Nephron (organoid): ENCODE data around the gene TBC1D16.

Source experiments
- H3K27ac Mint-ChIP-seq, 3 experiments: 2 replicates each; pipeline ENCODE4 v1.8.0; 2020; ENCODE audit warnings: mixed read lengths in 3 of 3, mild to moderate bottlenecking in 2 of 3, moderate library complexity in 1 of 3
- H3K27me3 Mint-ChIP-seq: 2 replicates; pipeline ENCODE4 v1.8.0; 2021; ENCODE audit warnings: low read depth, mild to moderate bottlenecking, moderate library complexity, mixed read lengths
- H3K36me3 Mint-ChIP-seq: 2 replicates; pipeline ENCODE4 v1.8.0; 2020; ENCODE audit warnings: low read depth, mixed read lengths
- H3K4me1 Mint-ChIP-seq: 2 replicates; pipeline ENCODE4 v1.8.0; 2020; ENCODE audit warnings: mixed read lengths
- H3K4me3 Mint-ChIP-seq, 3 experiments: 2 replicates each; pipeline ENCODE4 v1.8.0; 2020; ENCODE audit warnings: mild to moderate bottlenecking in 3 of 3, mixed read lengths in 3 of 3, moderate library complexity in 2 of 3
- H3K9me3 Mint-ChIP-seq: 2 replicates; pipeline ENCODE4 v1.8.0; 2020; ENCODE audit warnings: mixed read lengths
- TF ChIP-seq, protein P1 (sequence below), 3 experiments: fragments of 200-600 bp; sonication (generic); IDR thresholded peaks; one replicate each; pipeline ENCODE4 v1.5.0; 2021; ENCODE audit warnings: antibody characterized with exemption in 3 of 3; ENCODE audit not compliant: unreplicated experiment in 3 of 3

The TBC1D16 gene

DNA sequence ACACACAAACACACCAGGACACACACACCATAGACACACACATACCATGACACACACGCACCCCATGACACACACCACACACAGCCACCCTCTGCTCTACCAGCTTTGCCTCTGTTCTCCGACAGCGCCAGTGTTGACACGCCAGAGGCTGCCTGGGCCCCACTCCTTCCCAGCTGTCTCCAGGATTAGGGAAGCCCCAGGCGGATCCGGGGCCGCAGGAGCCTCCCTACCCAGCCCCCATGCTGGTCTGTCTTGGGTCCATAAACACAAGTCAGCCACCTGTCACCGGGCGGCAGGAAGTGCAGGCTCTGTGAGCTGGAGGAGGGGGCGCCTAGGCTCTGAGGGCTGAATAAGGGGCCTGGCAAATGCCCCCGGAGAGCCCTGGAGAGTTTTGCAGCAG lies 10.5 kb downstream of the TBC1D16 start:
- TF ChIP-seq, protein P1, sequence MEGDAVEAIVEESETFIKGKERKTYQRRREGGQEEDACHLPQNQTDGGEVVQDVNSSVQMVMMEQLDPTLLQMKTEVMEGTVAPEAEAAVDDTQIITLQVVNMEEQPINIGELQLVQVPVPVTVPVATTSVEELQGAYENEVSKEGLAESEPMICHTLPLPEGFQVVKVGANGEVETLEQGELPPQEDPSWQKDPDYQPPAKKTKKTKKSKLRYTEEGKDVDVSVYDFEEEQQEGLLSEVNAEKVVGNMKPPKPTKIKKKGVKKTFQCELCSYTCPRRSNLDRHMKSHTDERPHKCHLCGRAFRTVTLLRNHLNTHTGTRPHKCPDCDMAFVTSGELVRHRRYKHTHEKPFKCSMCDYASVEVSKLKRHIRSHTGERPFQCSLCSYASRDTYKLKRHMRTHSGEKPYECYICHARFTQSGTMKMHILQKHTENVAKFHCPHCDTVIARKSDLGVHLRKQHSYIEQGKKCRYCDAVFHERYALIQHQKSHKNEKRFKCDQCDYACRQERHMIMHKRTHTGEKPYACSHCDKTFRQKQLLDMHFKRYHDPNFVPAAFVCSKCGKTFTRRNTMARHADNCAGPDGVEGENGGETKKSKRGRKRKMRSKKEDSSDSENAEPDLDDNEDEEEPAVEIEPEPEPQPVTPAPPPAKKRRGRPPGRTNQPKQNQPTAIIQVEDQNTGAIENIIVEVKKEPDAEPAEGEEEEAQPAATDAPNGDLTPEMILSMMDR (IDR thresholded peaks at IDR 0.05; ENCODE audit: unreplicated experiment in 3 of 3) = no peak
- Mint-ChIP-seq H3K27me3 (no peaks in the 10 kb centered on the region), H3K27ac (no peak overlapping the region), H3K4me3 (no peak overlapping the region), H3K36me3 (peaks cover 9% of the 10 kb centered on the region), H3K4me1 (peaks cover 48% of the 10 kb centered on the region), H3K9me3 (no peaks in the 10 kb centered on the region)

DNA sequence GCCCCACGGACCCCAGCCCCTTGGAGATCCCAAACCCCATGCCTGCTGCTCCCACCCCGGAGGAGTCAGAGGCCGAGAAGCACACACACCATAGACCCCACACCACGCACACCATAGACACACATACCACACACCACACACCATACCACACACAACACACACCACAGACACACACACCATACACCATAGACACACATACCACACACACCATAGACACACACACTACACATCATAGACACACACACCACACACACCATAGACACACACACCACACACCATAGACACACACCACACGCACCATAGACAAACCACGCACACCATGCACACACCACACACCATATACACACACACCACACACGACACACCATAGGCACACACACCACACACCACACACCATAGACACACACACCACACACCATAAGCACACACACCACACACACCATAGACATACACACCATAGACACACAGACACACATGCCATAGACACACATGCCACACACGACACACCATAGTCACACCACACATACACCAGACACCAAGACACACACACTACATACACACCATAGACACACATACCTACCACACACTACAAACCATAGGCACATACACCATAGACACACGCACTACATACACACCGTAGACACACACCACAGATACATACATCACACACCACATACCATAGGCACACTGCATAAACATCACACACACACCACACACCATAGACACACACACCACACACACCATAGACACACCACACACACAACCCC lies 11.3 kb downstream of the TBC1D16 start:
- H3K4me3 Mint-ChIP-seq = no peak overlapping the region
- H3K27ac Mint-ChIP-seq = no peak overlapping the region
- H3K4me1 Mint-ChIP-seq = peaks cover 44% of the 10 kb centered on the region
- H3K36me3 Mint-ChIP-seq = peaks cover 4% of the 10 kb centered on the region
- H3K27me3 Mint-ChIP-seq = no peaks in the 10 kb centered on the region
- no peaks in the 10 kb centered on the region for H3K9me3 Mint-ChIP-seq
- TF ChIP-seq, protein P1 (IDR thresholded peaks at IDR 0.05; ENCODE audit: unreplicated experiment in 3 of 3) = no peak

DNA sequence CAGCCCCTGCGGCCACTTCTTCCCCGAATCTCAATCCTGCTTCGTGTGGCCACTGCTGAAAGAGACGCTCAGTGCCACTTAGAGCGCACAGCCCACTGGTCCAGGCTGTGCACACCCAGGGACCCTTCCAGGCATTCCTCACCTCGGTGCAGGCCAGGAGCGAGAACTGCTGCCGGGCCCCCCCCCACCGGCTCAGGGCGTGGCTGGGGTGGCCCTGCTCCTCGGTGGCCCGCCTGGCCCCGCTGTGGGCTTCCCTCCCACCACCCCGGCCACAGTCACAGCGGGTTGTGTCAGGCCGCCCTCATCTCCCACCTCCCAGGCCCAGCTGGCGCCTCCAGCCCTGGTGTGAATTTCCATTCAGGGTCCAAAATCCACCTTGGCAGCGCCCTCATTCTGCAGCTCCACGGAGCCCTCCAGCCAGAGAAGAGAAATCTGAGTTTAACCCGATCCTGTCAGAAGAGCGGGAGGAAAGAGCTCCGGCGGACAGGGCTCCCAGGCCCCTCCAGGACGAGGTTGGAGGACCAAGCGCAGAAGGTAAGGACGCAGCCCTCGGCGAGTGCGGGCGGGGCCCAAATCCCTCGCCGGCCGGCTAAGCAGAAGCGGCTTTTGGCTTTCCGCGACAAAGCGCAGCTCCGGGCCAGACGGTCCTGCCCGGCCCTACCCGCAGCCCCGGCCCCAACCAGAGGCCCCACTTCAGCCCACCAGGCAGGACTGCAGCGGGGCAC lies 12.0 kb downstream of the TBC1D16 start:
- Mint-ChIP-seq H3K27me3 (no peaks in the 10 kb centered on the region), H3K9me3 (no peaks in the 10 kb centered on the region), H3K27ac (peak overlapping the region; percentile 34 to 54 (median 47)), H3K4me3 (peak overlapping the region in 2 of 3 experiments; percentile 14 to 24), H3K36me3 (peaks cover 7% of the 10 kb centered on the region), H3K4me1 (peaks cover 44% of the 10 kb centered on the region)
- TF ChIP-seq, protein P1 (IDR thresholded peaks at IDR 0.05; ENCODE audit: unreplicated experiment in 3 of 3) = no peak

DNA sequence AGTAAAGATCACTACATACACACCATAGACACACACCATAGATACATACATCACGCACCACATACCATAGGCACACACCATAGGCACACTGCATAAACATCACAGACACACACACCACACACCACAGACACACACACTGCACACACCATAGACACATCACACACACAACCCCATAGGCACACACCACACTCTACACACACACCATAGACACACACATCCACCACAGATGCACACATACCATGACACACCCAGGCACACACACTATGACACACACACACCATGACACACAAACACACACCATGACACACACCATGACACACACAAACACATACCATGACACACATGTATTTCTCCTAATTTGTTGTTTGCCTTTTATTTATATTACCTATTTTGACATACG lies 14.1 kb downstream of the TBC1D16 start:
- TF ChIP-seq, protein P1 (IDR thresholded peaks at IDR 0.05; ENCODE audit: unreplicated experiment in 3 of 3) = no peak
- Mint-ChIP-seq H3K36me3 (peaks cover 15% of the 10 kb centered on the region), H3K9me3 (no peaks in the 10 kb centered on the region), H3K4me3 (peak overlapping the region in 1 of 3 experiments; percentile 28), H3K27ac (peak overlapping the region in 2 of 3 experiments; percentile 2 to 5), H3K27me3 (no peaks in the 10 kb centered on the region), H3K4me1 (peaks cover 33% of the 10 kb centered on the region)

DNA sequence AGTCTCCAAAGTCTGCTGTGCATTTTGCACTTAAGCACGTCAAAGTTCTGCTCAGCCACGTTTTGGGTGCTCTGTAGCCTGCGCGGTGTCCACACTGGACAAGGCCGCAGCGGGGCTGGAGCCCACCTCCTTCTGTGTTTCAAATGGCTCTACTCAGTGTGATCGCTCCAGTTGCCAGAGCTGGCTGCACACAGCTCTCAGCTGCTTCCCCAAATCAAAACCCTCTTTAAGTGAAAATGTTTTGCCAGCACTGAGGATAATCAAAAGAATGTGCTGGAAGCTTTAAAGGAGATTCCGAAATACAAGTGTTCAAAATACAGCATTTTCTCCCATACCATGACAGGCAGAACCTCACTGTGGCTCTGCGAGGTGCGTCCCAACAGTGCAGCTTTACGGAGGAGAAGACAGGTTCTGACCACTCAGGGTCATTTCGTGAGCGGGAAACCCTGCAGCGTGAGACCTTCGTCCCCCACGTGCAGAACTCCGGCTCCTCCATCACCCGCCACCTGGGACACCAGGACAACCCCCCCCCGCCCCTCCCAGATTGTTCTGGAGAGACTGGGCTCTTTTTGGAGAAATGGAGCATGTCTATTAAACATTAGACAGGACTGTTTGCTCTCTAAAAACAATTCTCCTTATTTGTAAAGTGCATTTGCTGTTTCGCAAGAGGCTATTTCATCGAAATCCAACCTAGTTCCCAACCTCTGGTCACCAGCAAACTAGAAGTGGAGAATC lies 16.6 kb downstream of the TBC1D16 start:
- Mint-ChIP-seq H3K36me3 (peaks cover 30% of the 10 kb centered on the region), H3K4me1 (peaks cover 22% of the 10 kb centered on the region), H3K27ac (peak overlapping the region; percentile 61 to 76 (median 73)), H3K4me3 (no peak overlapping the region), H3K9me3 (no peaks in the 10 kb centered on the region), H3K27me3 (peaks cover 3% of the 10 kb centered on the region)
- TF ChIP-seq, protein P1 (IDR thresholded peaks at IDR 0.05; ENCODE audit: unreplicated experiment in 3 of 3) = no peak
